CD14-positive monocyte (primary cell): ENCODE results near the gene PTGR2. TPM values are rescaled to one million over a fixed set of nuclear protein-coding genes. Genes with fewer than 3 reads are reported as not detected.

Experiments
- DNase-seq, 3 donors: peaks; one replicate each; pipeline ENCODE4 v3.0.0-alpha.2; 2011 to 2022
- H2AFZ ChIP-seq: 2 replicates; pipeline ENCODE4 v1.6.0; 2012; ENCODE audit warnings: mild to moderate bottlenecking, low read depth, low read length, inconsistent platforms; ENCODE audit not compliant: insufficient read depth, poor library complexity, severe bottlenecking
- H3K27ac ChIP-seq, 2 donors: 1 replicate in 1 of 2; 2 replicates in 1 of 2; pipeline ENCODE4 v1.5.1; 2012 to 2013; ENCODE audit warnings: low read length in 2 of 2, control low read depth in 1 of 2, inconsistent platforms in 1 of 2, low read depth in 1 of 2, mild to moderate bottlenecking in 1 of 2
- H3K27me3 ChIP-seq, 2 donors: one replicate each; pipeline versions ENCODE4 v1.6.0 to v1.6.1; 2011 to 2013; ENCODE audit warnings: low read length in 2 of 2; ENCODE audit not compliant: control insufficient read depth in 2 of 2, insufficient read depth in 2 of 2
- H3K36me3 ChIP-seq, 2 donors: replicated peaks in 1 of 2; 1 replicate in 1 of 2; 2 replicates in 1 of 2; pipeline versions ENCODE4 v1.5.1 to v1.6.1; 2012 to 2013; ENCODE audit warnings: low read length in 2 of 2, control low read depth in 1 of 2, inconsistent platforms in 1 of 2, mild to moderate bottlenecking in 1 of 2; ENCODE audit not compliant: insufficient read depth in 2 of 2, control insufficient read depth in 1 of 2
- H3K4me1 ChIP-seq, 2 donors: 1 replicate in 1 of 2; 2 replicates in 1 of 2; pipeline versions ENCODE4 v1.5.1 to v1.6.1; 2012 to 2013; ENCODE audit warnings: low read length in 2 of 2, control low read depth in 1 of 2, inconsistent platforms in 1 of 2, mild to moderate bottlenecking in 1 of 2, moderate library complexity in 1 of 2; ENCODE audit not compliant: insufficient read depth in 2 of 2, control insufficient read depth in 1 of 2
- H3K4me2 ChIP-seq: replicated peaks from 2 replicates; pipeline ENCODE3; 2012; ENCODE audit warnings: low read length, moderate library complexity, mild to moderate bottlenecking; ENCODE audit not compliant: poor library complexity, severe bottlenecking; ENCODE audit errors: extremely low read depth
- H3K4me3 ChIP-seq, 3 experiments: fragments of 200-600 bp in 1 of 3; sonication (generic) in 1 of 3; replicated peaks in 1 of 3; 1 replicate in 2 of 3; 2 replicates in 1 of 3; pipeline ENCODE4 v1.5.1; 2011 to 2013; ENCODE audit warnings: low read length in 3 of 3, mild to moderate bottlenecking in 3 of 3, control low read depth in 2 of 3, low read depth in 2 of 3, inconsistent platforms in 1 of 3, moderate library complexity in 1 of 3
- H3K79me2 ChIP-seq: 2 replicates; pipeline ENCODE4 v1.6.0; 2012; ENCODE audit warnings: mild to moderate bottlenecking, control low read depth, inconsistent platforms, low read length, moderate library complexity; ENCODE audit not compliant: insufficient read depth
- H3K9ac ChIP-seq: 2 replicates; pipeline ENCODE4 v1.6.0; 2017; ENCODE audit warnings: low read length, mild to moderate bottlenecking; ENCODE audit not compliant: insufficient read depth, poor library complexity, severe bottlenecking
- H3K9me3 ChIP-seq, 2 donors: replicated peaks in 1 of 2; 1 replicate in 1 of 2; 2 replicates in 1 of 2; pipeline versions ENCODE4 v1.5.1 to v1.6.1; 2012 to 2013; ENCODE audit warnings: low read length in 2 of 2, control low read depth in 1 of 2; ENCODE audit not compliant: control insufficient read depth in 1 of 2, insufficient read depth in 1 of 2
- H4K20me1 ChIP-seq: 2 replicates; pipeline ENCODE4 v1.6.0; 2012; ENCODE audit warnings: mild to moderate bottlenecking, low read length, control low read depth, moderate library complexity; ENCODE audit not compliant: insufficient read depth
- H3K27ac Mint-ChIP-seq, 7 donors: one replicate each; pipeline ENCODE4 v1.8.0; 2020; ENCODE audit warnings: mild to moderate bottlenecking in 7 of 7, mixed read lengths in 7 of 7, moderate library complexity in 6 of 7, inconsistent platforms in 2 of 7
- H3K27me3 Mint-ChIP-seq, 3 donors: one replicate each; pipeline ENCODE4 v1.8.0; 2021 to 2022; ENCODE audit warnings: low read depth in 3 of 3, mild to moderate bottlenecking in 3 of 3, mixed read lengths in 3 of 3, moderate library complexity in 3 of 3, inconsistent platforms in 1 of 3
- H3K36me3 Mint-ChIP-seq, 2 donors: one replicate each; pipeline ENCODE4 v1.8.0; 2020; ENCODE audit warnings: mixed read lengths in 2 of 2, inconsistent platforms in 1 of 2, mild to moderate bottlenecking in 1 of 2
- H3K4me1 Mint-ChIP-seq: one replicate; pipeline ENCODE4 v1.8.0; 2020; ENCODE audit warnings: mild to moderate bottlenecking, mixed read lengths
- H3K4me3 Mint-ChIP-seq, 2 donors: one replicate each; pipeline ENCODE4 v1.8.0; 2020; ENCODE audit warnings: mild to moderate bottlenecking in 2 of 2, mixed read lengths in 2 of 2, moderate library complexity in 1 of 2
- H3K9me3 Mint-ChIP-seq, 7 donors: one replicate each; pipeline ENCODE4 v1.8.0; 2020 to 2022; ENCODE audit warnings: mixed read lengths in 7 of 7, mild to moderate bottlenecking in 6 of 7, moderate library complexity in 6 of 7, inconsistent platforms in 2 of 7
- WGBS: methylation state at CpG from one replicate; pipeline ENCODE4 v1.1.5; 2013; ENCODE audit warnings: missing lambda C conversion rate; ENCODE audit not compliant: insufficient coverage; 5-methylcytosine and 5-hydroxymethylcytosine counted together
- intact Hi-C, 2 donors: fragments of 100-400 bp; cut with micrococcal nuclease; formaldehyde crosslinking; loops; one replicate each; pipeline versions ENCODE4 v1.15.0 to v1.15.1; 2023
- polyA plus RNA-seq, 3 donors: library from polyadenylated mRNA; depleted of rRNA in 1 of 3; unstranded in 2 of 3; stranded (reverse) in 1 of 3; fragments of 300-500 nt in 2 of 3; fragments of >200 nt in 1 of 3; fragmentation: Illumina TruSeq in 2 of 3; gene quantifications; 1 replicate in 2 of 3; 2 replicates in 1 of 3; pipeline ENCODE4 v1.2.3, GENCODE V29; 2012 to 2021
- TF ChIP-seq, protein P1 (sequence below): fragments of 200-600 bp; IDR thresholded peaks from one replicate; pipeline ENCODE4 v1.8.0; 2022; ENCODE audit warnings: antibody characterized with exemption, mild to moderate bottlenecking

Gene PTGR2
- polyA plus RNA-seq, 3 donors, result 1.1 to 3.8 (median 1.1) TPM

- Histone ChIP-seq H3K36me3 (no peaks in the 10 kb centered on the region), H3K4me3 (no peak overlapping the region), H3K4me2 (no peak overlapping the region), H3K9me3 (no peaks in the 10 kb centered on the region), H4K20me1 (no peaks in the 10 kb centered on the region), H3K79me2 (no peaks in the 10 kb centered on the region), H3K27me3 (no peaks in the 10 kb centered on the region), H3K27ac (no peak overlapping the region), H2AFZ (no peak overlapping the region), H3K9ac (no peak overlapping the region), H3K4me1 (peaks cover 4 to 9% of the 10 kb centered on the region in 2 donors)
- Mint-ChIP-seq H3K4me3 (no peak overlapping the region), H3K36me3 (no peaks in the 10 kb centered on the region), H3K4me1 (peaks cover 12% of the 10 kb centered on the region), H3K27ac (no peak overlapping the region), H3K27me3 (peaks cover 3 to 5% (median 3%) of the 10 kb centered on the region in 3 donors), H3K9me3 (peaks cover 0 to 6% (median 0%) of the 10 kb centered on the region in 7 donors)
- no CpG with 5 or more reads among the region's 1 CpG for WGBS
- intact Hi-C loops, result no loop called here
- TF ChIP-seq, protein P1, sequence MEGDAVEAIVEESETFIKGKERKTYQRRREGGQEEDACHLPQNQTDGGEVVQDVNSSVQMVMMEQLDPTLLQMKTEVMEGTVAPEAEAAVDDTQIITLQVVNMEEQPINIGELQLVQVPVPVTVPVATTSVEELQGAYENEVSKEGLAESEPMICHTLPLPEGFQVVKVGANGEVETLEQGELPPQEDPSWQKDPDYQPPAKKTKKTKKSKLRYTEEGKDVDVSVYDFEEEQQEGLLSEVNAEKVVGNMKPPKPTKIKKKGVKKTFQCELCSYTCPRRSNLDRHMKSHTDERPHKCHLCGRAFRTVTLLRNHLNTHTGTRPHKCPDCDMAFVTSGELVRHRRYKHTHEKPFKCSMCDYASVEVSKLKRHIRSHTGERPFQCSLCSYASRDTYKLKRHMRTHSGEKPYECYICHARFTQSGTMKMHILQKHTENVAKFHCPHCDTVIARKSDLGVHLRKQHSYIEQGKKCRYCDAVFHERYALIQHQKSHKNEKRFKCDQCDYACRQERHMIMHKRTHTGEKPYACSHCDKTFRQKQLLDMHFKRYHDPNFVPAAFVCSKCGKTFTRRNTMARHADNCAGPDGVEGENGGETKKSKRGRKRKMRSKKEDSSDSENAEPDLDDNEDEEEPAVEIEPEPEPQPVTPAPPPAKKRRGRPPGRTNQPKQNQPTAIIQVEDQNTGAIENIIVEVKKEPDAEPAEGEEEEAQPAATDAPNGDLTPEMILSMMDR, result no peak
- DNase-seq, result no peak
These were observed 9.4 kb upstream of the PTGR2 start for GRCh38 chr14:73842201-73842600.

DNA sequence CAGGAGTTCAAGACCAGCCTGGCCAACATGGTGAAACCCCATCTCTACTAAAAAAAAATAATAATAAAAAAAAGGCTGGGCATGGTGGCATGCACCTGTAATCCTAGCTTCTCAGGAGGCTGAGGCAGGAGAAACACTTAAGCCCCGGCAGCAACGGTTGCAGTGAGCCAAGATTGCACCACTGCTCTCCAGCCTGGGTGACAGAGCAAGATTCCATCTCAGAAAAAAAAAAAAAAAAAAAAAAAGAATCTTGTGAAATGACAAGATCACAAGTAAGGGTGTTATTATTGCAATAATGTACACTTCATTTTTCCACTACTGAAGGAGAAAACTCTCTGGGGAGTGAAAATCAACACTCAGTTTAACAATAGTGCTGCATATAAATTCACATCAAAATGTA, 8.8 kb upstream of the PTGR2 start:
- no peak overlapping the region for H3K4me3 Mint-ChIP-seq
- no CpG with 5 or more reads among the region's 2 CpGs for WGBS

More for the DNA sequence above, 8.8 kb upstream of the PTGR2 start:
- no peaks in the 10 kb centered on the region for H3K36me3 Mint-ChIP-seq
- Histone ChIP-seq H3K4me2 (no peak overlapping the region), H3K4me1 (peaks cover 4 to 9% of the 10 kb centered on the region in 2 donors), H3K4me3 (no peak overlapping the region), H3K9ac (no peak overlapping the region), H3K36me3 (no peaks in the 10 kb centered on the region), H3K79me2 (no peaks in the 10 kb centered on the region), H3K9me3 (no peaks in the 10 kb centered on the region), H3K27me3 (no peaks in the 10 kb centered on the region), H3K27ac (no peak overlapping the region), H4K20me1 (no peaks in the 10 kb centered on the region), H2AFZ (no peak overlapping the region)
- peaks cover 3 to 5% (median 5%) of the 10 kb centered on the region in 3 donors for H3K27me3 Mint-ChIP-seq
- intact Hi-C loops, result no loop called here
- TF ChIP-seq, protein P1, result no peak
- peaks cover 12% of the 10 kb centered on the region for H3K4me1 Mint-ChIP-seq
- peak in 2 of 3 donors; percentile 6 to 12 for DNase-seq
- H3K9me3 Mint-ChIP-seq, result peaks cover 0 to 6% (median 0%) of the 10 kb centered on the region in 7 donors
- H3K27ac Mint-ChIP-seq, result peak overlapping the region in 4 of 7 donors; percentile 6 to 57 (median 23)
